H9 (cell line): ENCODE measurements around the gene CRISPLD2. TPM values are rescaled to one million over a fixed set of nuclear protein-coding genes. Genes with fewer than 3 reads are reported as not detected.

Experiments used
- DNase-seq: peaks from one replicate; pipeline ENCODE4 v3.0.0-alpha.2; 2017
- H2AFZ ChIP-seq: one replicate; pipeline ENCODE4 v1.6.1; 2013; ENCODE audit warnings: mild to moderate bottlenecking, low read length, control low read depth, moderate library complexity
- H2AK5ac ChIP-seq: 2 replicates; pipeline ENCODE4 v1.6.1; 2013; ENCODE audit warnings: low read length, control low read depth, mixed read lengths; ENCODE audit not compliant: insufficient read length
- H2BK120ac ChIP-seq: one replicate; pipeline ENCODE4 v1.6.1; 2013; ENCODE audit warnings: low read depth, mild to moderate bottlenecking, low read length, control low read depth, inconsistent platforms; ENCODE audit not compliant: poor library complexity, severe bottlenecking
- H2BK12ac ChIP-seq: 2 replicates; pipeline ENCODE4 v1.6.1; 2013; ENCODE audit warnings: low read length, control low read depth, mixed read lengths, low read depth; ENCODE audit not compliant: insufficient read length
- H2BK15ac ChIP-seq: 2 replicates; pipeline ENCODE4 v1.6.1; 2013; ENCODE audit warnings: low read depth, low read length, control low read depth
- H2BK20ac ChIP-seq: one replicate; pipeline ENCODE4 v1.6.1; 2013; ENCODE audit warnings: low read depth, mild to moderate bottlenecking, low read length, control low read depth, inconsistent platforms; ENCODE audit not compliant: poor library complexity, severe bottlenecking
- H2BK5ac ChIP-seq: 2 replicates; pipeline ENCODE4 v1.6.1; 2013; ENCODE audit warnings: low read length, control low read depth, mixed read lengths; ENCODE audit not compliant: insufficient read length
- H3K14ac ChIP-seq: 2 replicates; pipeline ENCODE4 v1.6.1; 2013; ENCODE audit warnings: low read length, control low read depth; ENCODE audit not compliant: insufficient read depth
- H3K18ac ChIP-seq: 2 replicates; pipeline ENCODE4 v1.6.1; 2013; ENCODE audit warnings: low read depth, mild to moderate bottlenecking, mixed read lengths, low read length, control low read depth; ENCODE audit not compliant: insufficient read length
- H3K23ac ChIP-seq: 2 replicates; pipeline ENCODE4 v1.6.1; 2013; ENCODE audit warnings: low read length, control low read depth, mixed read lengths, low read depth; ENCODE audit not compliant: insufficient read length
- H3K23me2 ChIP-seq: 2 replicates; pipeline ENCODE4 v1.6.1; 2013; ENCODE audit warnings: low read depth, mild to moderate bottlenecking, mixed read lengths, low read length, control low read depth; ENCODE audit not compliant: insufficient read length, poor library complexity, severe bottlenecking
- H3K27ac ChIP-seq: 2 replicates; pipeline ENCODE4 v1.5.1; 2013; ENCODE audit warnings: low read length, control low read depth, mixed read lengths, low read depth; ENCODE audit not compliant: insufficient read length
- H3K27me3 ChIP-seq: 2 replicates; pipeline ENCODE4 v1.6.1; 2013; ENCODE audit warnings: low read length, control low read depth, inconsistent platforms; ENCODE audit not compliant: insufficient read depth
- H3K4ac ChIP-seq: 2 replicates; pipeline ENCODE4 v1.6.1; 2013; ENCODE audit warnings: low read depth, mild to moderate bottlenecking, control low read depth, inconsistent platforms, low read length, moderate library complexity
- H3K4me1 ChIP-seq: 2 replicates; pipeline ENCODE4 v1.6.1; 2013; ENCODE audit warnings: low read length, control low read depth, inconsistent platforms; ENCODE audit not compliant: insufficient read depth
- H3K4me2 ChIP-seq: 2 replicates; pipeline ENCODE4 v1.6.1; 2013; ENCODE audit warnings: low read length, control low read depth, mixed read lengths; ENCODE audit not compliant: insufficient read length, insufficient read depth
- H3K56ac ChIP-seq: 2 replicates; pipeline ENCODE4 v1.6.1; 2013; ENCODE audit warnings: low read depth, mild to moderate bottlenecking, mixed read lengths, low read length, control low read depth; ENCODE audit not compliant: insufficient read length
- H3K79me1 ChIP-seq: 2 replicates; pipeline ENCODE4 v1.6.1; 2013; ENCODE audit warnings: low read depth, mild to moderate bottlenecking, moderate library complexity, low read length, control low read depth, inconsistent platforms; ENCODE audit not compliant: insufficient read depth, poor library complexity, severe bottlenecking
- H3K79me2 ChIP-seq: 2 replicates; pipeline ENCODE4 v1.6.1; 2013; ENCODE audit warnings: low read length, control low read depth, inconsistent platforms; ENCODE audit not compliant: insufficient read depth
- H3K9ac ChIP-seq: 2 replicates; pipeline ENCODE4 v1.6.1; 2013; ENCODE audit warnings: low read length, control low read depth, mixed read lengths; ENCODE audit not compliant: insufficient read length; ENCODE audit errors: extremely low read depth
- H3K9me3 ChIP-seq: one replicate; pipeline ENCODE4 v1.6.1; 2013; ENCODE audit warnings: low read depth, low read length, inconsistent platforms; ENCODE audit not compliant: control insufficient read depth
- H3T11ph ChIP-seq: one replicate; pipeline ENCODE4 v1.6.1; 2013; ENCODE audit warnings: mild to moderate bottlenecking, low read length, control low read depth, inconsistent platforms
- H4K20me1 ChIP-seq: one replicate; pipeline ENCODE4 v1.6.1; 2013; ENCODE audit not compliant: control insufficient read depth, insufficient read length, insufficient read depth
- H4K5ac ChIP-seq: 2 replicates; pipeline ENCODE4 v1.6.1; 2013; ENCODE audit warnings: low read depth, mild to moderate bottlenecking, mixed read lengths, low read length, control low read depth; ENCODE audit not compliant: insufficient read length
- H4K8ac ChIP-seq: replicated peaks from 2 replicates; pipeline ENCODE4 v1.6.1; 2013; ENCODE audit warnings: low read length, control low read depth, mixed read lengths, low read depth; ENCODE audit not compliant: insufficient read length
- H4K91ac ChIP-seq: 2 replicates; pipeline ENCODE4 v1.6.1; 2013; ENCODE audit warnings: low read depth, mild to moderate bottlenecking, moderate library complexity, mixed read lengths, low read length, control low read depth; ENCODE audit not compliant: insufficient read length
- H3K27ac Mint-ChIP-seq, 3 experiments: 2 replicates in 2 of 3; 3 replicates in 1 of 3; pipeline ENCODE4 v1.8.0; 2020 to 2021; ENCODE audit warnings: mixed read lengths in 3 of 3, mild to moderate bottlenecking in 1 of 3, moderate library complexity in 1 of 3
- H3K27me3 Mint-ChIP-seq: 2 replicates; pipeline ENCODE4 v1.8.0; 2021; ENCODE audit warnings: low read depth, mild to moderate bottlenecking, moderate library complexity, mixed read lengths
- H3K36me3 Mint-ChIP-seq, 3 experiments: 2 replicates in 2 of 3; 3 replicates in 1 of 3; pipeline ENCODE4 v1.8.0; 2020 to 2021; ENCODE audit warnings: low read depth in 3 of 3, mixed read lengths in 3 of 3; ENCODE audit not compliant: insufficient read depth in 1 of 3
- H3K4me1 Mint-ChIP-seq, 2 experiments: 2 replicates each; pipeline ENCODE4 v1.8.0; 2020; ENCODE audit warnings: mixed read lengths in 2 of 2
- H3K4me3 Mint-ChIP-seq, 2 experiments: 2 replicates in 1 of 2; 3 replicates in 1 of 2; pipeline ENCODE4 v1.8.0; 2020 to 2021; ENCODE audit warnings: mild to moderate bottlenecking in 2 of 2, mixed read lengths in 2 of 2, moderate library complexity in 1 of 2
- H3K9me3 Mint-ChIP-seq, 2 experiments: 2 replicates in 1 of 2; 3 replicates in 1 of 2; pipeline ENCODE4 v1.8.0; 2020; ENCODE audit warnings: mild to moderate bottlenecking in 2 of 2, mixed read lengths in 2 of 2, moderate library complexity in 1 of 2
- WGBS: extraction: QIAGEN DNeasy Blood & Tissue Kit; methylation state at CpG from one replicate; pipeline ENCODE4 v1.1.7; 2013; ENCODE audit warnings: missing lambda C conversion rate, low lambda C conversion rate, mixed read lengths; ENCODE audit not compliant: insufficient read length; ENCODE audit errors: extremely low coverage; 5-methylcytosine and 5-hydroxymethylcytosine counted together
- total RNA-seq: library from RNA; stranded (reverse); gene quantifications from 2 replicates; pipeline ENCODE4 v1.2.1, GENCODE V29; 2021
- TF ChIP-seq, protein P1 (sequence below): fragments of 200-600 bp; sonication (generic); conservative IDR thresholded peaks from 3 replicates; pipeline ENCODE4 v1.8.0; 2021; ENCODE audit warnings: antibody characterized with exemption, mild to moderate bottlenecking

Gene CRISPLD2
- total RNA-seq, 1 experiment from 2014 or later = 2.3 TPM

DNA sequence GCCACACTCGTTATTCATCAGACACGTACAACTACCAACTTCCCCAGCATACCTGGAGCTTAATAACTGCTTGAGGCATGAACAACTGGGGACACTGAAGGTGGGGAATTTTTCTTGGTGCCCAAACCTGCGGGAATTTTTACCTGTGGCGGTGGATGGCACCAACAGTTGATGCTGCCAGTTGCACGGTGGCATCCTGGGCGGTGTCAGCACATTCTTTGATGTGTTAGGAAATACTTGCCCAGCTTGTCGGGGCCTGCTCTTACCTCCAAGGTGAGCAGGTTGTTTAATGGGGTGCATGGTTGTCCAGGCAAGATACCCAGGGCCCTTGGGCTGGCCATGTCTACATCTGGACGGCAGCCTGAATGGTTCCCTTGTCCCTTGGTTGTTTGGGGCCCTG is 79.6 kb downstream of the CRISPLD2 start:
- no peak for DNase-seq
- H3K4me3 Mint-ChIP-seq = no peak overlapping the region
- no CpG with 5 or more reads among the region's 8 CpGs for WGBS

More for the DNA sequence above, 79.6 kb downstream of the CRISPLD2 start:
- H2AK5ac ChIP-seq = no peak overlapping the region
- no peak overlapping the region for H3K18ac ChIP-seq
- no peak overlapping the region for H4K5ac ChIP-seq
- no peak overlapping the region for H3K4ac ChIP-seq
- no peak overlapping the region for H2BK20ac ChIP-seq
- H3K9ac ChIP-seq = no peak overlapping the region
- H3K79me2 ChIP-seq = no peaks in the 10 kb centered on the region
- no peak overlapping the region for H3K14ac ChIP-seq
- no peak overlapping the region for H2BK12ac ChIP-seq
- no peak overlapping the region for H3T11ph ChIP-seq
- H2BK15ac ChIP-seq = no peak overlapping the region
- H3K27me3 Mint-ChIP-seq = no peaks in the 10 kb centered on the region
- H3K23me2 ChIP-seq = no peaks in the 10 kb centered on the region
- no peaks in the 10 kb centered on the region for H4K20me1 ChIP-seq
- H3K9me3 Mint-ChIP-seq = no peaks in the 10 kb centered on the region
- H2AFZ ChIP-seq = no peak overlapping the region
- H3K4me1 ChIP-seq = no peaks in the 10 kb centered on the region
- no peak overlapping the region for H3K4me2 ChIP-seq
- no peaks in the 10 kb centered on the region for H3K27me3 ChIP-seq
- no peak overlapping the region for H4K8ac ChIP-seq
- H3K9me3 ChIP-seq = no peaks in the 10 kb centered on the region
- H4K91ac ChIP-seq = no peak overlapping the region
- peaks cover 9 to 10% of the 10 kb centered on the region in 2 experiments; a peak in 2 of 4 replicates for H3K4me1 Mint-ChIP-seq
- H3K56ac ChIP-seq = no peak overlapping the region
- H3K27ac Mint-ChIP-seq = no peak overlapping the region
- H3K36me3 Mint-ChIP-seq = no peaks in the 10 kb centered on the region; a peak in 1 of 7 replicates
- no peak overlapping the region for H3K23ac ChIP-seq
- no peak overlapping the region for H2BK5ac ChIP-seq
- TF ChIP-seq, protein P1, sequence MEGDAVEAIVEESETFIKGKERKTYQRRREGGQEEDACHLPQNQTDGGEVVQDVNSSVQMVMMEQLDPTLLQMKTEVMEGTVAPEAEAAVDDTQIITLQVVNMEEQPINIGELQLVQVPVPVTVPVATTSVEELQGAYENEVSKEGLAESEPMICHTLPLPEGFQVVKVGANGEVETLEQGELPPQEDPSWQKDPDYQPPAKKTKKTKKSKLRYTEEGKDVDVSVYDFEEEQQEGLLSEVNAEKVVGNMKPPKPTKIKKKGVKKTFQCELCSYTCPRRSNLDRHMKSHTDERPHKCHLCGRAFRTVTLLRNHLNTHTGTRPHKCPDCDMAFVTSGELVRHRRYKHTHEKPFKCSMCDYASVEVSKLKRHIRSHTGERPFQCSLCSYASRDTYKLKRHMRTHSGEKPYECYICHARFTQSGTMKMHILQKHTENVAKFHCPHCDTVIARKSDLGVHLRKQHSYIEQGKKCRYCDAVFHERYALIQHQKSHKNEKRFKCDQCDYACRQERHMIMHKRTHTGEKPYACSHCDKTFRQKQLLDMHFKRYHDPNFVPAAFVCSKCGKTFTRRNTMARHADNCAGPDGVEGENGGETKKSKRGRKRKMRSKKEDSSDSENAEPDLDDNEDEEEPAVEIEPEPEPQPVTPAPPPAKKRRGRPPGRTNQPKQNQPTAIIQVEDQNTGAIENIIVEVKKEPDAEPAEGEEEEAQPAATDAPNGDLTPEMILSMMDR = no peak
- H3K27ac ChIP-seq = no peak overlapping the region
- no peak overlapping the region for H2BK120ac ChIP-seq
- no peaks in the 10 kb centered on the region for H3K79me1 ChIP-seq
